Measurements from ENCODE around the gene DNAJB12.

DNA sequence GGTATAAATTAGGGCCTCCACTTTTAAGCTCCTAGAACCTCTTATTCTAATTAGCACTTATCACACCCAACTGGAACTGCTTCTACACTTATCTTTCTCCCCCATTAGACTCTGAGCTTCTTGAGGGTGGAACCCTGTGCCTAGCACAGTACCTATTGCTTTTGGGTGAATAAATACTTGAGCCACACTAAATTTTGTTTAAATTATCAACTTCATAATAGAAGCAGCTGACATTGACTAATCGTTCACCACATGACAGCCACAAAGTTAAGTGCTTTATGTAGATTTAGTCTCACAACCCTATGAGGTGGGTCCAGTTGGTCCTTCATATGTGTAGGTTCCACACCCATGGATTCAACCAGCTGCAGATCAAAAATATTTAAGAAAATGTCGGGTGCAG is 36.0 kb upstream of the DNAJB12 start:
- TF ChIP-seq, protein P1, sequence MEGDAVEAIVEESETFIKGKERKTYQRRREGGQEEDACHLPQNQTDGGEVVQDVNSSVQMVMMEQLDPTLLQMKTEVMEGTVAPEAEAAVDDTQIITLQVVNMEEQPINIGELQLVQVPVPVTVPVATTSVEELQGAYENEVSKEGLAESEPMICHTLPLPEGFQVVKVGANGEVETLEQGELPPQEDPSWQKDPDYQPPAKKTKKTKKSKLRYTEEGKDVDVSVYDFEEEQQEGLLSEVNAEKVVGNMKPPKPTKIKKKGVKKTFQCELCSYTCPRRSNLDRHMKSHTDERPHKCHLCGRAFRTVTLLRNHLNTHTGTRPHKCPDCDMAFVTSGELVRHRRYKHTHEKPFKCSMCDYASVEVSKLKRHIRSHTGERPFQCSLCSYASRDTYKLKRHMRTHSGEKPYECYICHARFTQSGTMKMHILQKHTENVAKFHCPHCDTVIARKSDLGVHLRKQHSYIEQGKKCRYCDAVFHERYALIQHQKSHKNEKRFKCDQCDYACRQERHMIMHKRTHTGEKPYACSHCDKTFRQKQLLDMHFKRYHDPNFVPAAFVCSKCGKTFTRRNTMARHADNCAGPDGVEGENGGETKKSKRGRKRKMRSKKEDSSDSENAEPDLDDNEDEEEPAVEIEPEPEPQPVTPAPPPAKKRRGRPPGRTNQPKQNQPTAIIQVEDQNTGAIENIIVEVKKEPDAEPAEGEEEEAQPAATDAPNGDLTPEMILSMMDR (IDR thresholded peaks at IDR 0.05): no peak
- no peak for TF ChIP-seq POLR2A (IDR thresholded peaks at IDR 0.05)

All from adrenal gland (tissue), 5 donors.